Stimulated activated CD4-positive, alpha-beta T cell treated with anti-CD3 and anti-CD28 coated beads, Interleukin-1b, Interleukin-23, amount 100 ng/mL, for 48 hours (primary cell): ENCODE data around the gene PKDREJ.

ENCODE experiments used
- DNase-seq: peaks from one replicate; pipeline ENCODE4 v3.0.0-alpha.2; 2020

The PKDREJ gene

GRCh38 chr22:46289244-46289891 lies 26.2 kb upstream of the PKDREJ start:
- DNase-seq: no peak

- no peak for DNase-seq
Observed at GRCh38 chr22:46288846-46289243, 25.7 kb upstream of the PKDREJ start.

- no peak for DNase-seq
Observed at GRCh38 chr22:46287873-46288751, 25.0 kb upstream of the PKDREJ start.

DNA sequence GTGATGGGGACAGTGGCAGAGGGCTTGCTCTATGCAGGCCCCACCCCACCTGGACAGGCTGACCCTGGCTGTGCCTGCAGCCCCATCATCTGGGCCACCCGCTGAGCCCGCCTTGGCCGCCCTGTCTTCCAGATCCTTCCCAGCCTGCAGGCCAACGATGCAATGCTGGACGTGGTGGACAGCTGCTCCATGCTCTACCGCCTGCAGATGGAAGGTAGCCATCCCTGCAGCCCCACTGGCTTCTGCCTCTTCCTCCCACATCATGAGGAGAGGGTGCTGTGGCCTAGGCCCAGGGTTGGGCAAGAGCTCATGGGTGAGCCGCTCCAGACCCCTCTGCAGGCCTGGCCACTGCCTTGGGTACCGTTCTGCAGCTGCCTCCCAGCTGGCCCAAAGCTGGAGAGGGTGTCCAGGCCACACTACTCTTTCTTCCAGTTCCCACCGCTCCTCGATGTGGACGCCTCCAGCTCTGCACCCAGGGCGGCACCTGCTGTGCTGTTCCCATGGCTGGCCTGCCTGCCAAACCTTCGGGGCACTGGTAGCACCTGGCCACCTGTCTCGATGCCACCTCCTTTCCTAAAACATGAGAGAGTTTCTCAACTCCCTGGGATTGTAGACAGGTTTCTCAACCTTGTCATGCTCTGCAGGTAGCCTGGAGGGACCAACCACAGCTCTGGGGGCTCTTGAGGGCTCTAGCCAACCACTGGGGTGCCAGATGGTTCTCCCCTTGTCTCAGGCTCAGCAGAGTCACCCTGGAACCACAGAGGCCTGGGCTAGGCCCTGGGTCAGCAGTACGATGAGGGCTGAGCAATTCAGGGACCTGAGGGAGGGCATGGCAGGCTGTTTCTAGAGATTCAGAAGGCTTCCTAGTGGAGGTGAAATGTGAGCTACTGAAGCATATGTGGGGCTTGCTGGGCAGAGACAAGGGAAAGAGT lies 24.1 kb upstream of the PKDREJ start:
- no peak for DNase-seq

- DNase-seq: no peak
Observed at GRCh38 chr22:46286006-46286405, 22.9 kb upstream of the PKDREJ start.

DNA sequence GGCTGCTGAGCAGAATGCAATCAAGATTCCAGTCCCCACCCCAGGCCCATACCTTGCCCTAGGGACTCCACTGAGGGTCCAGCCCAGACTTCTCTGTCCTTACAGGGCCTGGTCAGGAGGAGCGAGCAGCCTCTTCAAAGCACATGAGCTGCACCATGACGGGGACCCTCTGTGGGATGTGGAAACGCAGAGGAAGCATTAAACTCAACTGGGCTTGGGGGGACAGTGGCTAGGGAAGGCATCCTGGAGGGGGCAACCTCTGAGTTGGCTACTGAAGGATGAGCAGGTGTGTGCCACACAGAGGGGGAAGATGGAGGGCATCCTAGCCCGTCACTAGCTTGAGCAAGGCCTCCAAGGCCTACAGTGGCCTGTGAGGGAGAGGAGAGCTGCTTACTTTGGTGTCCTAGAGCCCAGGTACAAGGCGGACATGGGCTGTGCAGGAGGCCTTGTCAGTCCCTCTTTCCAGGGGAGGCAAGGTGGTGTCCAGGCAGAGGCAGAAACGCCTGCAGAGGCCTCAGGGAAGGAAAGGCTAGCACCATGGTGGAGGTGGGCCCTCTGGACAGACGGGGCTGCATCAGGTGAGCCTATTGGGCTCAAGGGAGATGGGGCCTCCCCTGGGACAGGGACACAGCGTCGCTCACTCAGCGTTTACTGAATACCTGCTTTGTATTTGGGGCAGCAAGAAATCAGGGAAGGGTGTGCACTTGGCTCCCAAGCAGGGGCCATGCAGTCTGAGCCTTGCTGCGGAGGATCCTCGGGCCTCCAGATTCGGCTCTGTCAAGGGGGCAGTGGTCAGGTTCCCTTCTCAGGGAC lies 18.9 kb upstream of the PKDREJ start:
- DNase-seq: no peak

- DNase-seq: no peak
Observed at GRCh38 chr22:46280999-46281623, 18.0 kb upstream of the PKDREJ start.

DNA sequence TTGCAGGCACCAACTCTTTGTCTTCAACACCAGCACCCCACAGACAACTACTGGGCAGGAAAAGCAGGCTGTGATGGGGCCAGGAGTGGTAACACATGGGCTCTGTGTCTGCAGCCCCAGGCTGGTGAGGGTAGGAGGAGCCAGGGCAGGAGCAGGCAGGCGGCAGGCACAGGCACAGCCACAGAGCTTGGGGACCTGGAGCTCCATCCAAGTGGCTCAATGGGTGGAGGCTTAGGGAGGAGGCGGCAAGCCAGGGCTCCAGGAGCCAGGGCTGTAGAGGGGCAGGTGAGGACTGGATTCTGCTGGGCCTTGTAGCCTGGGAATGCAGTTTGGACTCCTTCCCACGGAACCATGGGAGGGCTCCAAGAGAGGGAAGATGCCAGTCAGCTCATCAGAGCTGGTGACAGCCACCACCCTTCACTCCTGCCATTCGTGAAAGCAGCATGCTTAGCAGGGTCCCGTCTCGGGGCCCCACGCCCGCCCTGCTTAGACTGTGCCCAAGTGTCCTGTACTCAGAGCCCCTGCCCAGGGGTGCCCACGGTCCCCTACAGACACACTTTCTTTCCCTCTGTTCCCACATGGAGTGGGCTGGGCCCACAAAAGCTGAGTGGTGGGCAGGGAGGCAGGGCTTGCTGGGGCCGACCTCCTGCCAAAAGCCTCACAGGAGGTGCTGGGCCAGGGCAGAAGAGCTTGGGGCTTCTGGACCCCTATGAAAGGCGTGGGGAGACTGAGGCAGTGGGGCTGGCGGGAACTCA lies 17.1 kb upstream of the PKDREJ start:
- no peak for DNase-seq

GRCh38 chr22:46278656-46279645 lies 15.8 kb upstream of the PKDREJ start:
- DNase-seq: no peak

DNA sequence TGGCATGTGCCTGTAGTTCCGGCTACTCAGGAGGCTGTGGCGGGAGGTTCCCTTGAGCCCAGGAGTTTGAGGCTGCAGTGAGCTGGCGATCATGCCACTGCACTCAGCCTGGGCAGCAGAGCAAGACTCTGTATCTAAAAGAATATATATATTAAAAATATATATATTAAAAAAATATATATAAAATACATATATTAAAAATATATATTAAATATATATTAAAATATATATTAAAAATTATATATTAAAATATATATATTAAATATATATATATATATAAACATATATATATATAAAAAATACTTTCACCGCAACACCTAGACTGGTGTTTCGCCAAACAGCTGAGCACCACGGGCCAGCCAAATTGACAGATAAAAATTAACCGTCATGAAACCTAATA lies 13.4 kb upstream of the PKDREJ start:
- no peak for DNase-seq

- no peak for DNase-seq
Observed at GRCh38 chr22:46275455-46276122, 12.4 kb upstream of the PKDREJ start.

DNA sequence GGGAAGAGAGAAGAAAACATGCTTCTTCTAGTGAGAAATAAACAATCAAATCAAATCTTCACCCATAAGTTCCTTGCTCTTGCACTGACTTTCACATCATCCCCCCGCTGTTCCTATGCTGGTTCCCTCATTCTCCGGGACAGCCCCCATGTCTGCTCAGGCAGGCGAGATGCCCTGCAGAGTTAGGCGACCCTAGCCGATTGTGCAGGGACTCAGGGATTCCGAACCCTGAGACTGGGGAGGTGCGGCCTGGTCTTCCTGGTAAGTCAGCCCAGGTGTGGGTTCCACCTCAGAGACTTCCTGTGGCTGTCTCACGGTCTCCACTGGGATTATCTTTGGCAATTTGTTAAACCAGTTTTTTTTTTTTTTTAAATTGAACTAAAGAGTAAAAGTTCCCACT lies 11.2 kb upstream of the PKDREJ start:
- no peak for DNase-seq

DNA sequence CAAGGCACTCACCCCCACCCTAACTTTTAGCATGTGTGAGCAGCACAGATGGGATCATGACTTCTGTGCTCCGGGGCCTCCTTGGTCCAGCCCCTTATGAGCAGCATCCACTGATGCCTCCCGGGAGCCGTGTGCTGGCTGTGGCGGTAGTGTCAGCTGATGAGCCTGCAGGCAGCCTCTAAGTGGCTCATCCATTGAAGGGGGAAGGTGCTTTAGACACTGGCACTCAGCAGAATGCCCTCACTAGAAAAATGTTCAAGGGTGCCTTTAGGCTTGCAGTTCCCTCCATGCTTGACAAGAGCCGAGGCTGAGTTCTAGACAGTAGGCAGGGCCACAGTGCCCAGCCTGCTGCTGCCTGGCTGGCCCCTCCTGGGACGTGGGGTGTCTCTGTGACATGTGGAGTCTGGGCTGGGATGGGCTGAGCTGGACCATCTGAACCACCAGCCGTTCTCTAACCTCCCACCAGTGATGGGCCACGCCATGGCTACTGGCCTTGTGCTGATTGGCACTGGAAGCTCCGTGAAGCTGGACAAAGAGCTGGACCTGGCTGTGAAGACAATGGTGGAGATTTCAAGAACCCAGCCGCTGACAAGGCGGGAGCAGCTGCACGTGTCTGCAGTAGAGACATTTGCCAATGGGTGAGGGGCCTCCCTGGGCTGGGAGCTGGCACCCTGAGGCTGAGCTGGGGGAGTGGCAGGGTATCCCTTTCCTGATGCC lies 10.4 kb upstream of the PKDREJ start:
- DNase-seq: no peak

- no peak for DNase-seq
Observed at GRCh38 chr22:46272762-46273431, 9.8 kb upstream of the PKDREJ start.

GRCh38 chr22:46272196-46272595 lies 9.1 kb upstream of the PKDREJ start:
- no peak for DNase-seq

- DNase-seq: no peak
Observed at GRCh38 chr22:46269564-46269963, 6.4 kb upstream of the PKDREJ start.

GRCh38 chr22:46267431-46268279 lies 4.5 kb upstream of the PKDREJ start, which contains the start of gene TTC38:
TTC38 (plus strand) TSS chr22:46268008; CDS start chr22:46268040, 32 bp downstream.
- no peak for DNase-seq
